Activated CD4-positive, alpha-beta T cell treated with anti-CD3 and anti-CD28 coated beads for 36 hours (primary cell): Measurements from ENCODE around the gene LRMDA. TPM values are rescaled to one million over a fixed set of nuclear protein-coding genes. Genes with fewer than 3 reads are reported as not detected.

Experiments used
- ATAC-seq: fragments of 200-7000 bp; cut with Tn5 transposase; one replicate; pipeline ENCODE4 v1.10.0; 2021; ENCODE audit warnings: mild to moderate bottlenecking, moderate library complexity
- CTCF ChIA-PET: fragments of 350-600 bp; sonication (Branson Sonifier 250); formaldehyde crosslinking; loops from one replicate; lab custom pipeline; 2021; ENCODE audit warnings: antibody characterized with exemption; lab: Charles Lee
- POLR2A ChIA-PET: fragments of 350-600 bp; sonication (Branson Sonifier 250); formaldehyde crosslinking; loops from one replicate; lab custom pipeline; 2021; ENCODE audit warnings: antibody characterized with exemption, inconsistent platforms; lab: Charles Lee
- DNase-seq: peaks from one replicate; pipeline ENCODE4 v3.0.0-alpha.2; 2020
- H3K27ac Mint-ChIP-seq: one replicate; pipeline ENCODE4 v1.8.0; 2021; ENCODE audit warnings: mixed read lengths
- H3K27me3 Mint-ChIP-seq: one replicate; pipeline ENCODE4 v1.8.0; 2021; ENCODE audit warnings: mixed read lengths
- H3K36me3 Mint-ChIP-seq: one replicate; pipeline ENCODE4 v1.8.0; 2021; ENCODE audit warnings: low read depth, mixed read lengths
- H3K4me1 Mint-ChIP-seq: one replicate; pipeline ENCODE4 v1.8.0; 2021; ENCODE audit warnings: mixed read lengths
- H3K4me3 Mint-ChIP-seq: one replicate; pipeline ENCODE4 v1.8.0; 2021; ENCODE audit warnings: mild to moderate bottlenecking, moderate library complexity, mixed read lengths
- H3K9me3 Mint-ChIP-seq: one replicate; pipeline ENCODE4 v1.8.0; 2021; ENCODE audit warnings: low read depth, mixed read lengths
- intact Hi-C, 2 experiments: fragments of 100-400 bp; cut with DNase I in 1 of 2; cut with micrococcal nuclease in 1 of 2; formaldehyde crosslinking; loops; one replicate each; pipeline versions ENCODE4 v1.14.2 to v1.15.1; 2022 to 2024; cut with DNase I, micrococcal nuclease
- total RNA-seq, 2 experiments: library from RNA; stranded (reverse); gene quantifications; one replicate each; pipeline ENCODE4 v1.2.3, GENCODE V29; 2021

LRMDA gene
- total RNA-seq, 2 experiments from 2014 or later = not detected

DNA sequence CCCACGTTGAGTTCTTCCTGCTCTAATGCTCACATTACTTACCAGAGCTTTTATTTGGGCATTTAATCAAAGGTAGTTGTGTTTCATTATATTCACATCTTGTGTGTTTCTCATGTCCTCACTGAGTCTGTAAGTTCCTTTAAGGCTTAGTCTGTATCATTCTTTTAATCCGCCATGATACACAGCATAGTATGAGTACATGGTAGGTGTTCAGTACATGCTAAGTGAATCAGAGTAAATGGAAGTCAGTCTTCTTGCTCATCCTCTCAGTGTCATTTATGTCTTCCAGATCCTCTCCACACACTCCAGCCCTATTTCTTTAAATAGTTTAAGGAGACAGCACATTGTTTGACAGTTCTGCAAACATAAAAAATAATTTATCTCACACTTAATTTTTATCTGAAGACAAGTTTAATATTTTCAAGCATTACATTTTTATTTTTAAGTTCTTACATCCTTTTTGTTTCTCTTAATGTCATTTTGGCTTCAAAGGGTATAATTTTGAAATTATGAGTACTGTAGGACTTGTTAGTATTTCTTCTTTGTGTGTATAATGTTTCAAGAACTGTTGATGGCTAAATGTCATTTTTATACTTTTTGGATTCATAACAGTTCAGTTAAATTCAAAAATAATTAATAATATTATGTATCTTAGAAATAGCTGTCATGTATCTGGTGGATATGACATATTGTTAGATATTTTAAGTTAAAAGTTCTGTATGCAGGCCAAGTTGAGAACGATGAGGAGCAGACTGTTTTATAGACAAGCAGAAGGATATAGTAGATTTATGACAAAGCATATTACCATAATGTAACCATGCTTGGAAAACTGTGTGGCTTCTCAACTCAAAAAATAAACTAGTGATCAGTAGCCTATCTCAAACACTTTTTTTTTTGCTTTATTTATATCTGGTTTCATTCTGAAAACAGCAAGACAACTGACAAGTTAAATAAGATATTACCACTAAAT is 342.7 kb downstream of the LRMDA start:
- POLR2A ChIA-PET = no interaction called here
- intact Hi-C loops = no loop called here
- H3K4me3 Mint-ChIP-seq = no peak overlapping the region

DNA sequence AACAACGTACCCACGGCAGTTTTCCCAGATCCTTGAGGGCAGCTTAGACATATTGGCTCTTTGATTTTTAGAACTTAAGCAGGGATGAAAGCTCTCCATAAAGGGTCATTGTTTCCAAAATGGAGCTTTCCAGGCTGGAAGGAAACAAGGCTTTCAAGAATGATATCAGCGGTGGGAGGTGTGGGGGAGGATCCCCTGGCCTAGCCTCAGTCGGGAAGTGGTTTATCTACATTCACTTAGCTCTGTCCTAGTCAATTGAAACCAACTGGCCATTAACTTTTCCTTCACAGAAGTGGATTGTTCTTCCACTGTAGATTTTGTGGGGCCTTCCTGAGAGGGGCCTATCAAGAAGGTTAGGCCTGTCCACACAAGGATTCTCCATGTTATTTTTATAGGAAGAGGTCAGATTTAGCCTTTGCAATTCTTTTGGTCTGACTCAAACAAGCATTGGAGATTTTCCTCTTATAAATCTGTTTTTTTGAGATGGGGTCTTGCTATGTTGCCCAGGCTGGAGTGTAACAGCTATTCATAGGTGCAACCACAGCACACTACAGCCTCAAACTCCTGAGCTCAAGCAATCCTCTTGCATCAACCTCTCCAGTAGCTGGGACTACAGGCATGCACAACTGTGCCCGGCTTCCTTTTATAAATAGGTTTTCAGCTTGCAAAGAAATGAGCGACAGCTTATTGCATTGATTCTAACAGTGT is 343.5 kb downstream of the LRMDA start:
- H3K4me1 Mint-ChIP-seq = peaks cover 18% of the 10 kb centered on the region
- H3K4me3 Mint-ChIP-seq = no peak overlapping the region
- ChIA-PET CTCF (interaction anchor here (0.6 to 0.8 kb wide), 2 partner anchors 588 to 1222 kb away, joined by 4 read pairs; no protein-coding TSS in a partner anchor), POLR2A (no interaction called here)
- H3K9me3 Mint-ChIP-seq = no peaks in the 10 kb centered on the region
- no peak overlapping the region for H3K27ac Mint-ChIP-seq
- no peaks in the 10 kb centered on the region for H3K36me3 Mint-ChIP-seq
- ATAC-seq = no peak
- DNase-seq = no peak
- intact Hi-C loops = no loop called here
- peaks cover 2% of the 10 kb centered on the region for H3K27me3 Mint-ChIP-seq

More for the DNA sequence above, 342.7 kb downstream of the LRMDA start:
- Mint-ChIP-seq H3K27ac (no peak overlapping the region), H3K9me3 (no peaks in the 10 kb centered on the region), H3K27me3 (no peaks in the 10 kb centered on the region), H3K36me3 (no peaks in the 10 kb centered on the region), H3K4me1 (peaks cover 18% of the 10 kb centered on the region)
- peak; percentile 36 for ATAC-seq
- CTCF ChIA-PET = no interaction called here
- no peak for DNase-seq

DNA sequence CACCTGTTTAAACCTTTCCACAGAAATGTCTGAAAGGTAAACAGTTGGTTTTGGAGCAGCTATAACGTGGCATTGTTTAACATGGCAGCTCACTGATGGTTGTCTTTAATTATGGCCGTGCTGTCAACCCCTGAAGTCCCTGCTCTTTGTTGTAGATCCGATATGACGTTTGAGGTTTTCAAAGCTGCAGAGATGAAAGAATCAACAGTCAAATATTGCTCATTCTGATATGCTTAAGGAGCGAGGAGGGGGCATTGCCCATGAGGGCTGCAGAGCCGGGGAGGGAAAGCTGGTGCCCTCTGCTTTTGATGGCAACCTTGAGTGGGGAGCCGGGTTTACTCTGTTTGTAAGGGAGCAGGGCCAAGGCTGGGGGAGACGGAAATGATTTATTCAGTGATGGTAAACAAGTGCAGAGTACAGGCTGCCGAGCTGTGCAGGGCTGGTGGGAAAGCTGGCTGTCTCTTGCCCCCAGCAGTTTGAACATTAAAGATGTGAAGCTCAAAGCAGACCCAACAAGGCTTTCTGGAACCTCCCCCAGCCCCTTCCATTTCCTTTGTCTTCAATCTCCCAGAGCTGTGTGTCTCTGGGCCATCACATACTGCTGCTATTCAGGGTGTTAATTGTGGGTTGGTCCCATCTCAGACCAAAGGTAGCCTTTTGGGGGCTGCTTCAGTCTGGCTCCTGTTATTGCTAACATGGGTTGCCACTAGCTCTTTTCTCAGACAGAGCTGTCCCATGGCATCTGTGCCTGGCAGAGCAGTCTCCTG is 345.5 kb downstream of the LRMDA start:
- Mint-ChIP-seq H3K36me3 (no peaks in the 10 kb centered on the region), H3K27me3 (peaks cover 7% of the 10 kb centered on the region), H3K4me3 (no peak overlapping the region), H3K9me3 (no peaks in the 10 kb centered on the region), H3K27ac (no peak overlapping the region), H3K4me1 (peaks cover 12% of the 10 kb centered on the region)
- DNase-seq = no peak
- POLR2A ChIA-PET = no interaction called here
- intact Hi-C loops = no loop called here
- CTCF ChIA-PET = interaction anchor here (0.7 to 1.4 kb wide), 2 partner anchors 9 to 1390 kb away, joined by 3 read pairs; no protein-coding TSS in a partner anchor
- no peak for ATAC-seq

DNA sequence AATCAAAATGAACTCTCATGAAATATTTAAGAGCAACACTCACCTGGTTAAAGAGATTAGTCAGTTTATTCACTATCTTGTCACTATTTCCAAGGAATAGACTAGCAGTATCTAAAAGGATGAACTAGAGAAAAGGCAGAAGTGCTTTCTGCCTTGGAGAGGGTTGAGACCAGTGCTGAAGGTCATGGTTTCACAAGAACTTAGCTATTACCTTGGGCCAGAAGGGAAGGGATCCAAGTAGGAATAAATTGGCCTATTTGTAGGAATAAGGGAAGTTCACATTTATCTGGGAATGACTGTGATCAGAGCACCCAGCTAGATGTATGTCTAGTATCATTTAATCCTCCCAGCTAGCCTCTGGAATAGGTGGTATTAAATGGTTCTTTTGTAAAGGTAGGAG is 347.2 kb downstream of the LRMDA start:
- Mint-ChIP-seq H3K9me3 (no peaks in the 10 kb centered on the region), H3K27me3 (peaks cover 17% of the 10 kb centered on the region), H3K4me1 (peaks cover 1% of the 10 kb centered on the region), H3K4me3 (no peak overlapping the region), H3K36me3 (no peaks in the 10 kb centered on the region), H3K27ac (no peak overlapping the region)
- ChIA-PET POLR2A (no interaction called here), CTCF (no interaction called here)
- intact Hi-C loops = no loop called here
- ATAC-seq (no peak), DNase-seq (no peak)

DNA sequence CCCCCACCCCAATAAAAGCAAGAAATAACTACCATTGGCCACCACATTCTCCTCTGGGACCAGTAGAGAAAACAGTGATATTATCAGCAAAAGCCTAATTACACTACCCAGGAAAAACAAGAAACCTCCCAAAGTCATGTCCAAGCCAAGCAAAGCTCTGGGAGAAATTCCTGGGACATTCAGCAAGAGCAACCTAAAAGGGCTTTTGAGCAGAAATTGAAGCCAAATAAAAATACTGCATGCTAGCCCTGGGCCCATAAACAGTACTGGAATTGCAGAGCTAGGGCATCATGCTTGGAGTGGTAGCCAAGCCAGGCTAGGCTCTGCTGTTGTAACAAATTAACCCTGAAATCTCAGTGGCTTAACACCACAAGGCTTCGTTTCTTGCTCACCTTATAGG is 347.9 kb downstream of the LRMDA start:
- CTCF ChIA-PET = no interaction called here
- no peaks in the 10 kb centered on the region for H3K36me3 Mint-ChIP-seq
- POLR2A ChIA-PET = no interaction called here
- ATAC-seq = no peak
- H3K4me3 Mint-ChIP-seq = no peak overlapping the region
- no peak overlapping the region for H3K27ac Mint-ChIP-seq
- intact Hi-C loops = no loop called here
- no peaks in the 10 kb centered on the region for H3K9me3 Mint-ChIP-seq
- no peaks in the 10 kb centered on the region for H3K4me1 Mint-ChIP-seq
- DNase-seq = no peak
- H3K27me3 Mint-ChIP-seq = peaks cover 22% of the 10 kb centered on the region

DNA sequence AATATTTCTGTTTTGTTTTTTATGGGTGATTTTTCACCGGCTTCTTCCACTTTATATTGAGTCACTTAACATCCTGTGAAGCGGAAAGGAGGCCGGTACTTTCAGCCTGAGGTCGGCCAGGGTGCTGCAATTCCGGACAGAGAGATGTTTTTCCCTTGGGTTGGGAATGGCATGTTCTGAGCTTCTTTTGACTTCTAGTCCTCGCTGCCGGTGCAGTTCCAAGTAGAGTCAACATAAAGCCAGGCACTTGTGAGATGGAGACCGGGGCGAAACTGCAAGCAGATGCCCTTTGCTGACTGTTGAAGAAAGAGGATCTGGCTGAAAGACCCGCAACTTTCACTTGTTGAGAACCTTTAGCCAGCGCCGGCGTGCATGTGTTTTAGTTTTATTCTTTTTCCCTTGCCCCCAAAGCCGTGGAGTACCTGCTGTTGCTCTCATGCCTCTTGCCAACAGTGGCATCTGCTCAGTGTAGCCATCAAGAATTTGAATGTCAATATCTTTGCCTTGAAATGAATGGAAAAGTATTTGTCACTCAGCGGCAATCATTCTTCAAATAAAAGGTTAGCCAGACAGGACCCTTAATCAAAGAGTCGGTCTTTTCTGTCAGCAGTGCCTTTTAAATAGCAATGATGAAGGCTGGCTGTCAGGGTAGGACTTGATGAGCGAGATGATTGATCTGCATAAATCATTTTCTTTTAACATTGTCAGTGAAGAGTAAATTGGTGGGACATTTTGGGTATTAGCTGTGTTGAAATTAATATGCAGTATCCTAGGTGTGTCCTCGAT is 351.2 kb downstream of the LRMDA start:
- peaks cover 22% of the 10 kb centered on the region for H3K27me3 Mint-ChIP-seq
- H3K9me3 Mint-ChIP-seq = no peaks in the 10 kb centered on the region
- DNase-seq = no peak
- H3K36me3 Mint-ChIP-seq = no peaks in the 10 kb centered on the region
- H3K4me3 Mint-ChIP-seq = no peak overlapping the region
- CTCF ChIA-PET = no interaction called here
- no peak overlapping the region for H3K27ac Mint-ChIP-seq
- no peak for ATAC-seq
- POLR2A ChIA-PET = no interaction called here
- no peaks in the 10 kb centered on the region for H3K4me1 Mint-ChIP-seq
- intact Hi-C loops = no loop called here

DNA sequence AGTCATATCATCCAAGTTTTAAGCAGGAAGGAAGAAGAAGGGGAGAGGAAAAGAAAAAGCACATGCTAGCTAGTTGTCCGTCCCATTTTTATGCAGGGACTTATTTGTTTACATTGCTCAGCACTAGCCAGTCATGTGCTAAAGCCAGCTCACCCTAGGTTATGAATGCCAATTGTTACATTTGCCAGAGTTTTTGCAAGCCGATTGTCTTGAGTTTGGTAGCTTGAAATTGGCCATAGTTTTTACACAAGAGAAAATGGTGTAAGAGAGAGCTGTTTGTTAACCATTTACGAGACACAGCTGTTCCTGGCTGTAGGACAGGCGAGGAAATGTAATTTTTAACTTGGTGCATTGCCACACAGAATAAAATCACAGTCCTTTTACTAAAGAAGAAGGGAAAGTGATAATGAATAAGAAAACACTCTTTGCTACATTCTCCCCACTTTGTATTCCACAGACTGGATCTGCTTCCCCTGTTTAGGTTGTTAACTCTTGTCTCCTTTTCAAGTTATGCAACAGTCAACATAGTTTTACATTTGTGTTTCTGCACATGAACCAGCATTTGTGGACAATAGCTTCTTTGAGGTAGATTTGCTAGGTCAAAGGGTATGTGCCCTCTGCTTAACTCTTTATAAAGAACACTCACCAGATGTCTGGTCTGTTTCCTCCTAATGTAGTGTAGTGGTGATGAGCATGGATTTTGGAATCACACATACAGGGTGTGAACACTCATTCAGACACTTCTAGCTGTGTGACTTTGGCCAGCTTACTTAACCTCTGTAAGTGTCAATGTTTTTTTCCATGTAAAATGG is 357.2 kb downstream of the LRMDA start:
- DNase-seq (no peak), ATAC-seq (no peak)
- H3K27ac Mint-ChIP-seq = no peak overlapping the region
- intact Hi-C loops = no loop called here
- ChIA-PET CTCF (interaction anchor here (0.6 kb wide), 1 partner anchor 248 kb away, joined by 3 read pairs; no protein-coding TSS in a partner anchor), POLR2A (no interaction called here)
- no peaks in the 10 kb centered on the region for H3K4me1 Mint-ChIP-seq
- H3K4me3 Mint-ChIP-seq = no peak overlapping the region
- no peaks in the 10 kb centered on the region for H3K9me3 Mint-ChIP-seq
- peaks cover 6% of the 10 kb centered on the region for H3K27me3 Mint-ChIP-seq
- no peaks in the 10 kb centered on the region for H3K36me3 Mint-ChIP-seq

DNA sequence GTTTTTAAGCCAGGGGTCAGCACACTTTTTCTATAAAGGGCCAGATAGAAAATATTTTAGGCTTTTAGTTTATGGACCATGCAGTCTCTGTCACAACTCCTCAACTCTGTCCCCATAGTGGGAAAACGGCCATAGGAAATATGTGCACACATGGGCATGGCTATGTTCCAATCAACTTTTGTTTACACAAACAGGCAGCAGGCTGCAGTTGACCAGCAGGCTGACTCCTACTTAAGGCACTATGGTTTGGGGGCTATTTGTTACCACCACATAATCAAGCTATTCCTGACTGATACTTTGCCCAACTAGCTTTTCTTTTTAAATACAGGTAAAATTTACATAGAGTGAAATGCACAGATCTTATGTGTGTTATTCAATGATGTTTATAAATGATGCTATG is 362.4 kb downstream of the LRMDA start:
- ATAC-seq (no peak), DNase-seq (no peak)
- intact Hi-C loops = no loop called here
- no peaks in the 10 kb centered on the region for H3K9me3 Mint-ChIP-seq
- no peak overlapping the region for H3K4me3 Mint-ChIP-seq
- no peak overlapping the region for H3K27ac Mint-ChIP-seq
- H3K27me3 Mint-ChIP-seq = no peaks in the 10 kb centered on the region
- CTCF ChIA-PET = interaction anchor here (0.6 kb wide), 1 partner anchor 51 kb away, joined by 3 read pairs; no protein-coding TSS in a partner anchor
- H3K36me3 Mint-ChIP-seq = no peaks in the 10 kb centered on the region
- POLR2A ChIA-PET = no interaction called here
- no peaks in the 10 kb centered on the region for H3K4me1 Mint-ChIP-seq

DNA sequence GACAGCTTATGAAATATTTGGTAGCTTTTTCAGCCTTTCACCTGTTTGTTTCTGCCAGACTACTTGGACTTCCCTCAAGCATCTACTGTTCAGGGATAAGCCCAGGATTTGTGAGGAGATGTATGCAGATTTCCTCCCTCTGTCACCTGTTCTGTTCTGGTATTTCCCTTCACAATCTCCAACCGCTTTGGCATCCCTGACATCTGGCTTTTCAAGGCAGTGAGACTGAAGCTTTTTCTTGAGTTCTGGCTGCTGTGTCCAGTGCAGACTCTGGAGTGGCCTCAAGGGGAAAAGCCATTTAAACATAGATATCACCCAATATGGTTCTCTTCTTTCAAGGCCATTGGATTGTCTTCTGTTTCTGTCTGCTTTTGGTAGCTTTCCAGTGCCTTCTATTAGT is 369.7 kb downstream of the LRMDA start:
- POLR2A ChIA-PET = no interaction called here
- DNase-seq = no peak
- Mint-ChIP-seq H3K36me3 (no peaks in the 10 kb centered on the region), H3K9me3 (no peaks in the 10 kb centered on the region), H3K27me3 (peaks cover 10% of the 10 kb centered on the region), H3K27ac (no peak overlapping the region), H3K4me1 (no peaks in the 10 kb centered on the region), H3K4me3 (no peak overlapping the region)
- ATAC-seq = no peak
- CTCF ChIA-PET = interaction anchor here (0.7 kb wide), 1 partner anchor 1086 kb away, joined by 3 read pairs; no protein-coding TSS in a partner anchor
- intact Hi-C loops = no loop called here

DNA sequence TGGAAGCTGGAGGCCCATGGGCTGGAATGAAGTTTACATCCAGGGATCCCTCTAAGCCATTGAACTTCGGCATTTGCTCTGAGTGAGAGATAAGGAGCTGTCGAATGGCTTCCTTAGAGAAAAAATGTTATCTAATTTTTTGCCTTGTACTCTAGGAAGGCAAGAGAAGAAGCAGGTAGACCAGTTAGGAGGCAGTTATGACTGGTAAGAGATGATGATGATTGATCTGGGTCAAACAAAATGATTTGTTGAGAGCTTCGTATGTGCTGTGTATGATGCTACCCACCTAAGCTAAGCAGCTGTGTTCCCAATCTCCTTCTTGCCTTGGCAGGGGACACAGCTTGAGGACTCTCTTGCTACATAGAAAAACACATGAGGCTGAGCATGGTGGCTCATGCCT is 370.2 kb downstream of the LRMDA start:
- Mint-ChIP-seq H3K27ac (no peak overlapping the region), H3K4me3 (no peak overlapping the region), H3K36me3 (no peaks in the 10 kb centered on the region), H3K27me3 (peaks cover 12% of the 10 kb centered on the region), H3K9me3 (no peaks in the 10 kb centered on the region), H3K4me1 (no peaks in the 10 kb centered on the region)
- CTCF ChIA-PET = interaction anchor here (0.7 kb wide), 1 partner anchor 1085 kb away, joined by 3 read pairs; no protein-coding TSS in a partner anchor
- no peak for DNase-seq
- POLR2A ChIA-PET = interaction anchor here (0.6 kb wide), 1 partner anchor 164 kb away, joined by 4 read pairs; no protein-coding TSS in a partner anchor
- ATAC-seq = no peak
- intact Hi-C loops = no loop called here
